ENCODE measurements around the gene SLC38A9.
"Not testable (repeated sequence)": the region's sequence is repeated elsewhere in the genome, so short reads cannot be mapped to it uniquely, and the experiment has no call there.

Gene SLC38A9

GRCh38 chr5:55706230-55706629, 5.9 kb downstream of the SLC38A9 start:
- H3K27ac ChIP-seq (ENCODE audit: low read depth, low read length) = no peak overlapping the region
- H3K9me3 ChIP-seq (ENCODE audit: control insufficient read depth, insufficient read depth, low read length) = no peaks in the 10 kb centered on the region
- no peak overlapping the region for H3K9ac ChIP-seq (ENCODE audit: low read depth, low read length)
- H3K4me3 ChIP-seq (ENCODE audit: low read depth, low read length) = no peak overlapping the region
- H3K36me3 ChIP-seq (ENCODE audit: control insufficient read depth, insufficient read depth, low read length) = peaks cover 43% of the 10 kb centered on the region
- 0 out of 2 replicates have a peak, but pooled peaks cover 1% of the 10 kb centered on the region for H3K4me1 ChIP-seq (ENCODE audit: control insufficient read depth, insufficient read depth, low read length)
- H3K27me3 ChIP-seq (ENCODE audit: control insufficient read depth, insufficient read depth, low read length) = no peaks in the 10 kb centered on the region

- no peak overlapping the region for H3K9ac ChIP-seq (ENCODE audit: low read depth, low read length)
- no peaks in the 10 kb centered on the region for H3K4me1 ChIP-seq (ENCODE audit: control insufficient read depth, insufficient read depth, low read length)
- H3K27me3 ChIP-seq (ENCODE audit: control insufficient read depth, insufficient read depth, low read length) = no peaks in the 10 kb centered on the region
- H3K36me3 ChIP-seq (ENCODE audit: control insufficient read depth, insufficient read depth, low read length) = peaks cover 40% of the 10 kb centered on the region
- no peak overlapping the region for H3K4me3 ChIP-seq (ENCODE audit: low read depth, low read length)
- H3K27ac ChIP-seq (ENCODE audit: low read depth, low read length) = no peak overlapping the region
- peaks cover 7% of the 10 kb centered on the region for H3K9me3 ChIP-seq (ENCODE audit: control insufficient read depth, insufficient read depth, low read length)
These were observed 9.4 kb downstream of the SLC38A9 start for GRCh38 chr5:55702598-55703345.

- Histone ChIP-seq H3K4me3 (ENCODE audit: low read depth, low read length) (no peak overlapping the region), H3K9me3 (ENCODE audit: control insufficient read depth, insufficient read depth, low read length) (peaks cover 15% of the 10 kb centered on the region), H3K27me3 (ENCODE audit: control insufficient read depth, insufficient read depth, low read length) (no peaks in the 10 kb centered on the region), H3K9ac (ENCODE audit: low read depth, low read length) (no peak overlapping the region), H3K27ac (ENCODE audit: low read depth, low read length) (no peak overlapping the region), H3K4me1 (ENCODE audit: control insufficient read depth, insufficient read depth, low read length) (no peaks in the 10 kb centered on the region), H3K36me3 (ENCODE audit: control insufficient read depth, insufficient read depth, low read length) (peaks cover 44% of the 10 kb centered on the region)
These were observed 10.5 kb downstream of the SLC38A9 start for GRCh38 chr5:55701462-55702103.

GRCh38 chr5:55700745-55701144, 11.4 kb downstream of the SLC38A9 start:
- Histone ChIP-seq H3K27me3 (ENCODE audit: control insufficient read depth, insufficient read depth, low read length) (no peaks in the 10 kb centered on the region), H3K27ac (ENCODE audit: low read depth, low read length) (no peak overlapping the region), H3K9me3 (ENCODE audit: control insufficient read depth, insufficient read depth, low read length) (peaks cover 15% of the 10 kb centered on the region), H3K4me3 (ENCODE audit: low read depth, low read length) (no peak overlapping the region), H3K36me3 (ENCODE audit: control insufficient read depth, insufficient read depth, low read length) (peaks cover 41% of the 10 kb centered on the region), H3K4me1 (ENCODE audit: control insufficient read depth, insufficient read depth, low read length) (no peaks in the 10 kb centered on the region), H3K9ac (ENCODE audit: low read depth, low read length) (no peak overlapping the region)

- H3K27me3 ChIP-seq (ENCODE audit: control insufficient read depth, insufficient read depth, low read length) = no peaks in the 10 kb centered on the region
- no peak overlapping the region for H3K9ac ChIP-seq (ENCODE audit: low read depth, low read length)
- H3K36me3 ChIP-seq (ENCODE audit: control insufficient read depth, insufficient read depth, low read length) = peaks cover 41% of the 10 kb centered on the region
- H3K9me3 ChIP-seq (ENCODE audit: control insufficient read depth, insufficient read depth, low read length) = peaks cover 15% of the 10 kb centered on the region
- no peaks in the 10 kb centered on the region for H3K4me1 ChIP-seq (ENCODE audit: control insufficient read depth, insufficient read depth, low read length)
- no peak overlapping the region for H3K27ac ChIP-seq (ENCODE audit: low read depth, low read length)
- H3K4me3 ChIP-seq (ENCODE audit: low read depth, low read length) = no peak overlapping the region
These were observed 13.0 kb downstream of the SLC38A9 start for GRCh38 chr5:55699041-55699688.

- not testable (repeated sequence) for H3K4me3 ChIP-seq (ENCODE audit: low read depth, low read length); H3K4me1 ChIP-seq (ENCODE audit: control insufficient read depth, insufficient read depth, low read length); H3K27me3 ChIP-seq (ENCODE audit: control insufficient read depth, insufficient read depth, low read length); H3K9ac ChIP-seq (ENCODE audit: low read depth, low read length); H3K27ac ChIP-seq (ENCODE audit: low read depth, low read length)
- Histone ChIP-seq H3K9me3 (ENCODE audit: control insufficient read depth, insufficient read depth, low read length) (peaks cover 15% of the 10 kb centered on the region), H3K36me3 (ENCODE audit: control insufficient read depth, insufficient read depth, low read length) (peaks cover 19% of the 10 kb centered on the region)
These were observed 15.4 kb downstream of the SLC38A9 start for GRCh38 chr5:55696704-55697103.

GRCh38 chr5:55694152-55694830, 17.8 kb downstream of the SLC38A9 start:
- Histone ChIP-seq H3K4me1 (ENCODE audit: control insufficient read depth, insufficient read depth, low read length) (peaks cover 18% of the 10 kb centered on the region), H3K9ac (ENCODE audit: low read depth, low read length) (no peak overlapping the region), H3K27me3 (ENCODE audit: control insufficient read depth, insufficient read depth, low read length) (no peaks in the 10 kb centered on the region), H3K27ac (ENCODE audit: low read depth, low read length) (no peak overlapping the region), H3K4me3 (ENCODE audit: low read depth, low read length) (no peak overlapping the region), H3K36me3 (ENCODE audit: control insufficient read depth, insufficient read depth, low read length) (peaks cover 14% of the 10 kb centered on the region), H3K9me3 (ENCODE audit: control insufficient read depth, insufficient read depth, low read length) (peaks cover 15% of the 10 kb centered on the region)

- no peaks in the 10 kb centered on the region for H3K27me3 ChIP-seq (ENCODE audit: control insufficient read depth, insufficient read depth, low read length)
- H3K9ac ChIP-seq (ENCODE audit: low read depth, low read length) = no peak overlapping the region
- H3K9me3 ChIP-seq (ENCODE audit: control insufficient read depth, insufficient read depth, low read length) = peaks cover 6% of the 10 kb centered on the region
- H3K27ac ChIP-seq (ENCODE audit: low read depth, low read length) = no peak overlapping the region
- peaks cover 5% of the 10 kb centered on the region for H3K36me3 ChIP-seq (ENCODE audit: control insufficient read depth, insufficient read depth, low read length)
- H3K4me1 ChIP-seq (ENCODE audit: control insufficient read depth, insufficient read depth, low read length) = peaks cover 18% of the 10 kb centered on the region
- no peak overlapping the region for H3K4me3 ChIP-seq (ENCODE audit: low read depth, low read length)
These were observed 19.6 kb downstream of the SLC38A9 start for GRCh38 chr5:55692509-55692908.

GRCh38 chr5:55692106-55692417, 20.1 kb downstream of the SLC38A9 start:
- Histone ChIP-seq H3K9ac (ENCODE audit: low read depth, low read length) (no peak overlapping the region), H3K4me3 (ENCODE audit: low read depth, low read length) (no peak overlapping the region), H3K36me3 (ENCODE audit: control insufficient read depth, insufficient read depth, low read length) (peaks cover under 1% of the 10 kb centered on the region; the same call in 1 of the 2 replicates), H3K27ac (ENCODE audit: low read depth, low read length) (no peak overlapping the region), H3K9me3 (ENCODE audit: control insufficient read depth, insufficient read depth, low read length) (peaks cover 1% of the 10 kb centered on the region), H3K27me3 (ENCODE audit: control insufficient read depth, insufficient read depth, low read length) (no peaks in the 10 kb centered on the region), H3K4me1 (ENCODE audit: control insufficient read depth, insufficient read depth, low read length) (peaks cover 18% of the 10 kb centered on the region)

- H3K36me3 ChIP-seq (ENCODE audit: control insufficient read depth, insufficient read depth, low read length) = no peaks in the 10 kb centered on the region
- no peaks in the 10 kb centered on the region for H3K27me3 ChIP-seq (ENCODE audit: control insufficient read depth, insufficient read depth, low read length)
- no peak overlapping the region for H3K9ac ChIP-seq (ENCODE audit: low read depth, low read length)
- H3K9me3 ChIP-seq (ENCODE audit: control insufficient read depth, insufficient read depth, low read length) = no peaks in the 10 kb centered on the region
- no peak overlapping the region for H3K4me3 ChIP-seq (ENCODE audit: low read depth, low read length)
- H3K27ac ChIP-seq (ENCODE audit: low read depth, low read length) = peak overlapping the region; percentile 30
- H3K4me1 ChIP-seq (ENCODE audit: control insufficient read depth, insufficient read depth, low read length) = peaks cover 18% of the 10 kb centered on the region
These were observed 20.6 kb downstream of the SLC38A9 start for GRCh38 chr5:55691265-55692105.
